CD14-positive monocyte (primary cell): Measurements from ENCODE around the gene BACH2. TPM values are rescaled to one million over a fixed set of nuclear protein-coding genes. Genes with fewer than 3 reads are reported as not detected.

ENCODE experiments used
- DNase-seq, 3 donors: peaks; one replicate each; pipeline ENCODE4 v3.0.0-alpha.2; 2011 to 2022
- H2AFZ ChIP-seq: 2 replicates; pipeline ENCODE4 v1.6.0; 2012; ENCODE audit warnings: mild to moderate bottlenecking, low read depth, low read length, inconsistent platforms; ENCODE audit not compliant: insufficient read depth, poor library complexity, severe bottlenecking
- H3K27ac ChIP-seq, 2 donors: 1 replicate in 1 of 2; 2 replicates in 1 of 2; pipeline ENCODE4 v1.5.1; 2012 to 2013; ENCODE audit warnings: low read length in 2 of 2, control low read depth in 1 of 2, inconsistent platforms in 1 of 2, low read depth in 1 of 2, mild to moderate bottlenecking in 1 of 2
- H3K27me3 ChIP-seq, 2 donors: one replicate each; pipeline versions ENCODE4 v1.6.0 to v1.6.1; 2011 to 2013; ENCODE audit warnings: low read length in 2 of 2; ENCODE audit not compliant: control insufficient read depth in 2 of 2, insufficient read depth in 2 of 2
- H3K36me3 ChIP-seq, 2 donors: replicated peaks in 1 of 2; 1 replicate in 1 of 2; 2 replicates in 1 of 2; pipeline versions ENCODE4 v1.5.1 to v1.6.1; 2012 to 2013; ENCODE audit warnings: low read length in 2 of 2, control low read depth in 1 of 2, inconsistent platforms in 1 of 2, mild to moderate bottlenecking in 1 of 2; ENCODE audit not compliant: insufficient read depth in 2 of 2, control insufficient read depth in 1 of 2
- H3K4me1 ChIP-seq, 2 donors: 1 replicate in 1 of 2; 2 replicates in 1 of 2; pipeline versions ENCODE4 v1.5.1 to v1.6.1; 2012 to 2013; ENCODE audit warnings: low read length in 2 of 2, control low read depth in 1 of 2, inconsistent platforms in 1 of 2, mild to moderate bottlenecking in 1 of 2, moderate library complexity in 1 of 2; ENCODE audit not compliant: insufficient read depth in 2 of 2, control insufficient read depth in 1 of 2
- H3K4me2 ChIP-seq: replicated peaks from 2 replicates; pipeline ENCODE3; 2012; ENCODE audit warnings: low read length, moderate library complexity, mild to moderate bottlenecking; ENCODE audit not compliant: poor library complexity, severe bottlenecking; ENCODE audit errors: extremely low read depth
- H3K4me3 ChIP-seq, 3 experiments: fragments of 200-600 bp in 1 of 3; sonication (generic) in 1 of 3; replicated peaks in 1 of 3; 1 replicate in 2 of 3; 2 replicates in 1 of 3; pipeline ENCODE4 v1.5.1; 2011 to 2013; ENCODE audit warnings: low read length in 3 of 3, mild to moderate bottlenecking in 3 of 3, control low read depth in 2 of 3, low read depth in 2 of 3, inconsistent platforms in 1 of 3, moderate library complexity in 1 of 3
- H3K79me2 ChIP-seq: 2 replicates; pipeline ENCODE4 v1.6.0; 2012; ENCODE audit warnings: mild to moderate bottlenecking, control low read depth, inconsistent platforms, low read length, moderate library complexity; ENCODE audit not compliant: insufficient read depth
- H3K9ac ChIP-seq: 2 replicates; pipeline ENCODE4 v1.6.0; 2017; ENCODE audit warnings: low read length, mild to moderate bottlenecking; ENCODE audit not compliant: insufficient read depth, poor library complexity, severe bottlenecking
- H3K9me3 ChIP-seq, 2 donors: replicated peaks in 1 of 2; 1 replicate in 1 of 2; 2 replicates in 1 of 2; pipeline versions ENCODE4 v1.5.1 to v1.6.1; 2012 to 2013; ENCODE audit warnings: low read length in 2 of 2, control low read depth in 1 of 2; ENCODE audit not compliant: control insufficient read depth in 1 of 2, insufficient read depth in 1 of 2
- H4K20me1 ChIP-seq: 2 replicates; pipeline ENCODE4 v1.6.0; 2012; ENCODE audit warnings: mild to moderate bottlenecking, low read length, control low read depth, moderate library complexity; ENCODE audit not compliant: insufficient read depth
- H3K27ac Mint-ChIP-seq, 7 donors: one replicate each; pipeline ENCODE4 v1.8.0; 2020; ENCODE audit warnings: mild to moderate bottlenecking in 7 of 7, mixed read lengths in 7 of 7, moderate library complexity in 6 of 7, inconsistent platforms in 2 of 7
- H3K27me3 Mint-ChIP-seq, 3 donors: one replicate each; pipeline ENCODE4 v1.8.0; 2021 to 2022; ENCODE audit warnings: low read depth in 3 of 3, mild to moderate bottlenecking in 3 of 3, mixed read lengths in 3 of 3, moderate library complexity in 3 of 3, inconsistent platforms in 1 of 3
- H3K36me3 Mint-ChIP-seq, 2 donors: one replicate each; pipeline ENCODE4 v1.8.0; 2020; ENCODE audit warnings: mixed read lengths in 2 of 2, inconsistent platforms in 1 of 2, mild to moderate bottlenecking in 1 of 2
- H3K4me1 Mint-ChIP-seq: one replicate; pipeline ENCODE4 v1.8.0; 2020; ENCODE audit warnings: mild to moderate bottlenecking, mixed read lengths
- H3K4me3 Mint-ChIP-seq, 2 donors: one replicate each; pipeline ENCODE4 v1.8.0; 2020; ENCODE audit warnings: mild to moderate bottlenecking in 2 of 2, mixed read lengths in 2 of 2, moderate library complexity in 1 of 2
- H3K9me3 Mint-ChIP-seq, 7 donors: one replicate each; pipeline ENCODE4 v1.8.0; 2020 to 2022; ENCODE audit warnings: mixed read lengths in 7 of 7, mild to moderate bottlenecking in 6 of 7, moderate library complexity in 6 of 7, inconsistent platforms in 2 of 7
- WGBS: methylation state at CpG from one replicate; pipeline ENCODE4 v1.1.5; 2013; ENCODE audit warnings: missing lambda C conversion rate; ENCODE audit not compliant: insufficient coverage; 5-methylcytosine and 5-hydroxymethylcytosine counted together
- intact Hi-C, 2 donors: fragments of 100-400 bp; cut with micrococcal nuclease; formaldehyde crosslinking; loops; one replicate each; pipeline versions ENCODE4 v1.15.0 to v1.15.1; 2023
- polyA plus RNA-seq, 3 donors: library from polyadenylated mRNA; depleted of rRNA in 1 of 3; unstranded in 2 of 3; stranded (reverse) in 1 of 3; fragments of 300-500 nt in 2 of 3; fragments of >200 nt in 1 of 3; fragmentation: Illumina TruSeq in 2 of 3; gene quantifications; 1 replicate in 2 of 3; 2 replicates in 1 of 3; pipeline ENCODE4 v1.2.3, GENCODE V29; 2012 to 2021
- TF ChIP-seq, protein P1 (sequence below): fragments of 200-600 bp; IDR thresholded peaks from one replicate; pipeline ENCODE4 v1.8.0; 2022; ENCODE audit warnings: antibody characterized with exemption, mild to moderate bottlenecking

BACH2 gene
- polyA plus RNA-seq, 3 donors = 0.04 to 0.09 (median 0.05) TPM

DNA sequence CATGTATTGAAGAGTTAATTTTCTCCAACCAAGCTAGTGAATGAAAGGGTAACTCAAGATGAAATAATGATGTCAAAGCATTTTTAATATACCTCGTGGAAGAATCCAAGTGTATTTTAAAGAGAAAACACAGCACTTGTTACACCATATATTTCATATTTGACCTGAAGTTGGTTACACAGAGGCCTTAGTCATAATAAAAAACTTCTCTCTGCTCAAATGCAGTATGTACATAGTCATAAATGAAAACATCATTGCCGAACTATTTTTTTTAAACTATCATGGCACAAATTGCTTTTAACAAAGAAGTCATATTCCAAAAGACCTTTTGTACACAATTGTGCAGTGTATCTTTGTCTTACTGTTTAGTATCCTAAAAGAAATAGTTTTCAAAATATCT is 43.0 kb downstream of the BACH2 start:
- Mint-ChIP-seq H3K27ac (no peak overlapping the region), H3K36me3 (no peaks in the 10 kb centered on the region), H3K4me1 (no peaks in the 10 kb centered on the region), H3K27me3 (peaks cover 0 to 2% (median 0%) of the 10 kb centered on the region in 3 donors), H3K4me3 (no peak overlapping the region), H3K9me3 (peaks cover 0 to 3% (median 0%) of the 10 kb centered on the region in 7 donors)
- H3K27ac ChIP-seq = no peak overlapping the region
- intact Hi-C loops = no loop called here
- H2AFZ ChIP-seq = no peak overlapping the region
- no peaks in the 10 kb centered on the region for H3K9me3 ChIP-seq
- no peaks in the 10 kb centered on the region for H3K27me3 ChIP-seq
- no peaks in the 10 kb centered on the region for H3K4me1 ChIP-seq
- H3K79me2 ChIP-seq = no peaks in the 10 kb centered on the region
- TF ChIP-seq, protein P1, sequence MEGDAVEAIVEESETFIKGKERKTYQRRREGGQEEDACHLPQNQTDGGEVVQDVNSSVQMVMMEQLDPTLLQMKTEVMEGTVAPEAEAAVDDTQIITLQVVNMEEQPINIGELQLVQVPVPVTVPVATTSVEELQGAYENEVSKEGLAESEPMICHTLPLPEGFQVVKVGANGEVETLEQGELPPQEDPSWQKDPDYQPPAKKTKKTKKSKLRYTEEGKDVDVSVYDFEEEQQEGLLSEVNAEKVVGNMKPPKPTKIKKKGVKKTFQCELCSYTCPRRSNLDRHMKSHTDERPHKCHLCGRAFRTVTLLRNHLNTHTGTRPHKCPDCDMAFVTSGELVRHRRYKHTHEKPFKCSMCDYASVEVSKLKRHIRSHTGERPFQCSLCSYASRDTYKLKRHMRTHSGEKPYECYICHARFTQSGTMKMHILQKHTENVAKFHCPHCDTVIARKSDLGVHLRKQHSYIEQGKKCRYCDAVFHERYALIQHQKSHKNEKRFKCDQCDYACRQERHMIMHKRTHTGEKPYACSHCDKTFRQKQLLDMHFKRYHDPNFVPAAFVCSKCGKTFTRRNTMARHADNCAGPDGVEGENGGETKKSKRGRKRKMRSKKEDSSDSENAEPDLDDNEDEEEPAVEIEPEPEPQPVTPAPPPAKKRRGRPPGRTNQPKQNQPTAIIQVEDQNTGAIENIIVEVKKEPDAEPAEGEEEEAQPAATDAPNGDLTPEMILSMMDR = no peak
- no peak overlapping the region for H3K4me3 ChIP-seq
- no peak overlapping the region for H3K4me2 ChIP-seq
- H4K20me1 ChIP-seq = no peaks in the 10 kb centered on the region
- no CpG with 5 or more reads among the region's 2 CpGs for WGBS
- H3K9ac ChIP-seq = no peak overlapping the region
- no peak for DNase-seq
- H3K36me3 ChIP-seq = no peaks in the 10 kb centered on the region

DNA sequence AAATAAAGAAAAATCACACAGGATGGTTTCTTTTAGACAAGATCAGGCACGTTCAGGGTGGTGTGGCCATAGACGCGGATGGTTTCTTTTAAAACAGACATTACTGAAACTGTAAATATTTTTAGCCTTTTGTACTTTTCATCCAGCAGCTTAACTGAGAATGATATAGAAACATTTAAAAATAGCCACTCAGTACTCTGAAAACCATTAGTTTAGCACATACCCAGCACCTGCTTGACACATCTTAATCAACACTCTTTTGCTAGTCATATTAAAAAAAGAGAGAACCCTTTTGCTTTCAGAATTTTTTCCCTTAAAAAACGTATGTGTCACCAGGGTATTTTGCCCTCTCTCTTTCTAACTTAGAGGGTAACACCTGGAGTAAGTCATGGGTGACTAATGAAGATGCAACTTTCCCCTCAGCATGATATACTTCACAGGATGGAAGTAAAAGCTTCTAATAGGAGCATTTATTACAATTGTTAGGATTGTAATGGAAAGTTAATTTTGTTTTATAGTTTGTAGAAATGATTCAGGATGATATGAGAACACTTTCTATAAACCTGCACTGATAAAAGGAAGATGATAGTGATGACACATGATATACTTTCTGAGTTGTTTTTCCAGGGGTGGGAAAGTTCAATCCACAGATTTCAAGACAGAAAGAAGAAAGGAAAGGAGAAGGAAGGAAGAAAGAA is 45.2 kb downstream of the BACH2 start:
- TF ChIP-seq, protein P1 = no peak
- Histone ChIP-seq H3K27ac (no peak overlapping the region), H3K4me1 (no peaks in the 10 kb centered on the region), H3K36me3 (no peaks in the 10 kb centered on the region), H3K79me2 (no peaks in the 10 kb centered on the region), H3K4me2 (no peak overlapping the region), H3K9ac (no peak overlapping the region), H3K9me3 (no peaks in the 10 kb centered on the region), H3K27me3 (no peaks in the 10 kb centered on the region), H3K4me3 (no peak overlapping the region), H2AFZ (no peak overlapping the region), H4K20me1 (no peaks in the 10 kb centered on the region)
- no peak overlapping the region for H3K4me3 Mint-ChIP-seq
- H3K4me1 Mint-ChIP-seq = no peaks in the 10 kb centered on the region
- no peaks in the 10 kb centered on the region for H3K36me3 Mint-ChIP-seq
- H3K27me3 Mint-ChIP-seq = peaks cover 0 to 3% (median 0%) of the 10 kb centered on the region in 3 donors
- peaks cover 0 to 3% (median 0%) of the 10 kb centered on the region in 7 donors for H3K9me3 Mint-ChIP-seq
- H3K27ac Mint-ChIP-seq = no peak overlapping the region
- no peak for DNase-seq
- WGBS = no CpG with 5 or more reads among the region's 4 CpGs
- intact Hi-C loops = no loop called here
